SK-N-SH (cell line): ENCODE data around the gene NID1.

Source experiments
- CHD2 ChIP-seq: fragments of 150-350 bp; IDR thresholded peaks from 2 replicates; pipeline ENCODE4 v1.6.1; 2018; ENCODE audit warnings: low read length; ENCODE audit not compliant: partially characterized antibody
- CTCF ChIP-seq: fragments of 200-600 bp; sonication (generic); IDR thresholded peaks from 2 replicates; pipeline ENCODE4 v1.6.1; 2017; ENCODE audit warnings: antibody characterized with exemption, mild to moderate bottlenecking, moderate library complexity
- EZH2phosphoT487 ChIP-seq: fragments of 200-600 bp; sonication (generic); IDR thresholded peaks from 2 replicates; pipeline ENCODE4 v1.6.1; 2017; ENCODE audit warnings: low read depth, mixed run types, mild to moderate bottlenecking, antibody characterized with exemption, moderate library complexity, borderline replicate concordance
- RAD21 ChIP-seq: IDR thresholded peaks from 2 replicates; pipeline ENCODE4 v1.6.1; 2012; ENCODE audit warnings: mild to moderate bottlenecking, low read length
- RCOR1 ChIP-seq: fragments of 150-350 bp; IDR thresholded peaks from 2 replicates; pipeline ENCODE4 v1.6.1; 2017; ENCODE audit warnings: antibody characterized with exemption, low read length
- REST ChIP-seq: IDR thresholded peaks from 2 replicates; pipeline ENCODE4 v1.6.1; 2012; ENCODE audit warnings: mild to moderate bottlenecking, low read depth, low read length, moderate library complexity
- RXRA ChIP-seq: IDR thresholded peaks from 2 replicates; pipeline ENCODE4 v1.4.0; 2012; ENCODE audit warnings: low read depth, mild to moderate bottlenecking, borderline replicate concordance
- SMC3 ChIP-seq: IDR thresholded peaks from 2 replicates; pipeline ENCODE4 v1.6.1; 2012; ENCODE audit warnings: low read depth, low read length, improper control_type of control experiment
- TAF1 ChIP-seq: IDR thresholded peaks from 2 replicates; pipeline ENCODE4 v1.6.1; 2012; ENCODE audit warnings: low read depth, mild to moderate bottlenecking, low read length, moderate library complexity, borderline replicate concordance

- TF ChIP-seq REST (no peak), CTCF (no peak), EZH2phosphoT487 (no peak), CHD2 (no peak), RCOR1 (no peak), RXRA (no peak), TAF1 (no peak), RAD21 (no peak), SMC3 (no peak)
Observed at GRCh38 chr1:236075848-236076247, 11.0 kb upstream of the NID1 start.
